RWPE2 (cell line): Measurements from ENCODE around the gene RNF150.
"Not testable (repeated sequence)": the region's sequence is repeated elsewhere in the genome, so short reads cannot be mapped to it uniquely, and the experiment has no call there.

Experiments used
- ATAC-seq: fragments of 200-7000 bp; cut with Tn5 transposase; 3 replicates; pipeline ENCODE4 v1.9.1; 2021; ENCODE audit warnings: low read depth
- DNase-seq: peaks from one replicate; pipeline ENCODE4 v3.0.0-alpha.2; 2020; ENCODE audit warnings: low spot score
- H3K27ac ChIP-seq: fragments of 450-650 bp; 2 replicates; pipeline ENCODE4 v1.5.1; 2017; ENCODE audit warnings: mild to moderate bottlenecking; ENCODE audit not compliant: poor library complexity, severe bottlenecking
- H3K27me3 ChIP-seq: fragments of 250-450 bp; sonication (Bioruptor Pico); 2 replicates; pipeline ENCODE4 v1.5.1; 2021; ENCODE audit warnings: mild to moderate bottlenecking, moderate library complexity; ENCODE audit not compliant: insufficient read depth, poor library complexity, severe bottlenecking
- H3K36me3 ChIP-seq: fragments of 250-450 bp; sonication (Bioruptor Pico); 2 replicates; pipeline ENCODE4 v1.5.1; 2020; ENCODE audit warnings: low read depth, mild to moderate bottlenecking, moderate library complexity
- H3K4me1 ChIP-seq: fragments of 250-450 bp; sonication (Bioruptor Pico); 2 replicates; pipeline ENCODE4 v1.5.1; 2021; ENCODE audit warnings: mild to moderate bottlenecking, moderate library complexity; ENCODE audit not compliant: insufficient read depth, poor library complexity, severe bottlenecking
- H3K4me3 ChIP-seq: fragments of 250-450 bp; sonication (Bioruptor Pico); 2 replicates; pipeline ENCODE4 v1.5.1; 2021; ENCODE audit warnings: mild to moderate bottlenecking, moderate library complexity; ENCODE audit not compliant: severe bottlenecking
- H3K9me3 ChIP-seq: fragments of 250-450 bp; sonication (Bioruptor Pico); 2 replicates; pipeline ENCODE4 v1.5.1; 2021; ENCODE audit warnings: mild to moderate bottlenecking, moderate library complexity; ENCODE audit not compliant: severe bottlenecking
- CTCF ChIP-seq: fragments of 450-650 bp; IDR thresholded peaks from one replicate; pipeline ENCODE4 v1.5.1; 2017; ENCODE audit warnings: mild to moderate bottlenecking, moderate library complexity; ENCODE audit not compliant: poor library complexity, severe bottlenecking

The RNF150 gene

GRCh38 chr4:140811429-140811828 is 321.8 kb downstream of the RNF150 start:
- Histone ChIP-seq H3K27ac (no peak overlapping the region), H3K27me3 (no peaks in the 10 kb centered on the region), H3K4me1 (no peaks in the 10 kb centered on the region), H3K9me3 (no peaks in the 10 kb centered on the region), H3K36me3 (no peaks in the 10 kb centered on the region), H3K4me3 (no peak overlapping the region)
- DNase-seq (no peak), ATAC-seq (no peak)
- no peak for TF ChIP-seq CTCF

- ATAC-seq, H3K36me3 ChIP-seq, H3K27ac ChIP-seq, H3K4me3 ChIP-seq, H3K27me3 ChIP-seq, H3K9me3 ChIP-seq, H3K4me1 ChIP-seq, DNase-seq: not testable (repeated sequence)
Measured at GRCh38 chr4:140810591-140811169, 322.6 kb downstream of the RNF150 start.
